BLaER1 treated with 17β-estradiol and CSF1 and Interleukin-3, amounts not matched to agents 10 nM and 100 nM (cell line): ENCODE data around the gene RGS16.
"Not testable (repeated sequence)": the region's sequence is repeated elsewhere in the genome, so short reads cannot be mapped to it uniquely, and the experiment has no call there.

Experiments used
- H3K27ac ChIP-seq, 11 experiments: shearing (Covaris generic); formaldehyde crosslinking; 2 replicates each; pipeline ENCODE4 v1.8.1; 2022
- H3K27me3 ChIP-seq, 11 experiments: shearing (Covaris generic); formaldehyde crosslinking; 2 replicates each; pipeline ENCODE4 v1.8.1; 2022
- H3K36me3 ChIP-seq, 11 experiments: shearing (Covaris generic); formaldehyde crosslinking; 2 replicates each; pipeline ENCODE4 v1.8.1; 2022
- H3K4me1 ChIP-seq, 10 experiments: shearing (Covaris generic); formaldehyde crosslinking; 2 replicates each; pipeline ENCODE4 v1.8.1; 2022
- H3K4me2 ChIP-seq, 11 experiments: shearing (Covaris generic); formaldehyde crosslinking; 2 replicates each; pipeline ENCODE4 v1.8.1; 2022
- H3K4me3 ChIP-seq, 10 experiments: shearing (Covaris generic); formaldehyde crosslinking; 2 replicates each; pipeline ENCODE4 v1.8.1; 2022
- H3K9ac ChIP-seq, 11 experiments: shearing (Covaris generic); formaldehyde crosslinking; 2 replicates each; pipeline ENCODE4 v1.8.1; 2022
- H3K9me3 ChIP-seq, 11 experiments: shearing (Covaris generic); formaldehyde crosslinking; replicated peaks in 1 of 11; 2 replicates each; pipeline ENCODE4 v1.8.1; 2022
- H4K20me1 ChIP-seq, 11 experiments: shearing (Covaris generic); formaldehyde crosslinking; 2 replicates each; pipeline ENCODE4 v1.8.1; 2022
- Cebpa-rat ChIP-seq, 11 experiments: shearing (Covaris generic); IDR thresholded peaks; 2 replicates each; pipeline ENCODE4 v1.8.1; 2022

Gene RGS16

DNA sequence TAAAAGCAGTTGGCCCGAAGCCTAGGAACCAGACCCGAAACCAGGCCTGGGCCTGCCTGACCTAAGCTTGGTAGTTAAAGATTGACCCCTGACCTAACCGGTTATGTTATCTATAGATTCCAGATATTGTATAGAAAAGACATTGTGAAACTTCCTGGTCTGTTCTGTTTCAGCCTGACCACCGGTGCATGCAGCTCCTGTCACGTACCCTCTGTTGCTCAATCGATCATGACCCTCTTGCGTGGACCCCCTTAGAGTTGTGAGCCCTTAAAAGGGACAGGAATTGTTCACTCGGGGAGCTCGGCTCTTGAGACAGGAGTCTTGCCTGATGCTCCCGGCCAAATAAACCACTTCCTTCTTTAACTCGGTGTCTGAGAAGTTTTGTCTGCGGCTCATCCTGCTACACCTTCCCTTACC lies 28.3 kb upstream of the RGS16 start:
- not testable (repeated sequence) for H4K20me1 ChIP-seq, H3K27me3 ChIP-seq, H3K36me3 ChIP-seq, H3K4me3 ChIP-seq, H3K9me3 ChIP-seq
- Histone ChIP-seq H3K27ac (peak overlapping the region in 8 of 11 experiments; percentile 37 to 87 (median 74); a peak in 15 of 22 replicates), H3K4me2 (peak overlapping the region; percentile 19 to 91 (median 78); a peak in 20 of 22 replicates), H3K9ac (peak overlapping the region in 5 of 11 experiments; percentile 24 to 78 (median 49); a peak in 7 of 22 replicates), H3K4me1 (peaks cover 42 to 93% (median 84%) of the 10 kb centered on the region in 10 experiments)
- peak in 5 of 11 experiments; percentile 31 to 71 (median 43); a peak in 6 of 22 replicates for TF ChIP-seq Cebpa-rat (IDR thresholded peaks at IDR 0.05)

GRCh38 chr1:182631954-182632353 lies 27.8 kb upstream of the RGS16 start:
- Histone ChIP-seq H3K4me1 (peaks cover 42 to 97% (median 86%) of the 10 kb centered on the region in 10 experiments), H3K36me3 (no peaks in the 10 kb centered on the region), H3K27ac (peak overlapping the region in 8 of 11 experiments; percentile 37 to 87 (median 74); a peak in 15 of 22 replicates), H3K27me3 (no peaks in the 10 kb centered on the region), H3K9ac (peak overlapping the region in 5 of 11 experiments; percentile 24 to 78 (median 49); a peak in 6 of 22 replicates), H3K4me3 (no peak overlapping the region), H3K4me2 (peak overlapping the region in 10 of 11 experiments; percentile 51 to 91 (median 79); a peak in 19 of 22 replicates), H3K9me3 (no peaks in the 10 kb centered on the region), H4K20me1 (no peaks in the 10 kb centered on the region)
- no peak for TF ChIP-seq Cebpa-rat (IDR thresholded peaks at IDR 0.05)

DNA sequence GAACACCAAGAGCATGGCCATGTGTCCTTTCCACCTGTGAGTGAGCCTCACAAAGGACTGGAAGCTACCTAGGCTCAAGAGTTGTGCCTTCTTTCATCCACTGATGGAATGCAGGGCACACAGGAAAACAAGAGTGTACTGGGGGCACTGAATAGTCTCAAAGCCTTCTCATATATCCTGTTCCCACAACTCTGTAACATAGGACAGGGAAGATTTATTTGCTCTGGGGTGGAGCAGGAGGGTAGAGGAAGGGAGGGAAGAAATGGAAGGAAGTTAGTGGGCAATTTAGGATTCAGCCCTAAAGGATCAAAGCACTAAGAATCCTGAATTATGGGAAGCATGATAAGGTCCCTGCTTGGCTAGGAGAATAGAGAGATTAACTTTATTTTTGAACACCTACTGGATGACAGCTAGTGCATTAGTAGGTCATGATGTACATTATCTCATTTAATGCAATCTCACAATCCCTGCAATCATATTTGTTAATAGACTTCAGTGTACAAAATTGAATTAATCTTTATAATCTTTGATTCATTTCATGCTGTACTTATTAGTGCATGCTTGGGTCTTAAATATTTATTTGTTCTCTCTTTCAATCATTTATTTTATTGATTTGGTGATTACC lies 27.0 kb upstream of the RGS16 start:
- H3K9me3 ChIP-seq: no peaks in the 10 kb centered on the region
- no peak for TF ChIP-seq Cebpa-rat (IDR thresholded peaks at IDR 0.05)
- H3K4me3 ChIP-seq: no peak overlapping the region
- H3K27me3 ChIP-seq: no peaks in the 10 kb centered on the region
- peak overlapping the region; percentile 55 to 91 (median 84) for H3K4me2 ChIP-seq
- H3K9ac ChIP-seq: peak overlapping the region in 2 of 11 experiments; percentile 6 to 69; a peak in 3 of 22 replicates
- peak overlapping the region in 8 of 11 experiments; percentile 58 to 87 (median 74); a peak in 14 of 22 replicates for H3K27ac ChIP-seq
- H3K4me1 ChIP-seq: peaks cover 48 to 97% (median 88%) of the 10 kb centered on the region in 10 experiments
- H4K20me1 ChIP-seq: no peaks in the 10 kb centered on the region
- no peaks in the 10 kb centered on the region for H3K36me3 ChIP-seq

- TF ChIP-seq Cebpa-rat (IDR thresholded peaks at IDR 0.05): no peak
- peaks cover 54 to 97% (median 88%) of the 10 kb centered on the region in 10 experiments for H3K4me1 ChIP-seq
- H3K27me3 ChIP-seq: no peaks in the 10 kb centered on the region
- no peaks in the 10 kb centered on the region for H3K9me3 ChIP-seq
- H3K9ac ChIP-seq: peak overlapping the region in 5 of 11 experiments; percentile 43 to 69 (median 68); a peak in 10 of 22 replicates
- peak overlapping the region; percentile 55 to 91 (median 84) for H3K4me2 ChIP-seq
- H3K27ac ChIP-seq: peak overlapping the region in 9 of 11 experiments; percentile 26 to 86 (median 71); a peak in 14 of 22 replicates
- H4K20me1 ChIP-seq: no peaks in the 10 kb centered on the region
- H3K4me3 ChIP-seq: no peak overlapping the region
- H3K36me3 ChIP-seq: no peaks in the 10 kb centered on the region
Observed at GRCh38 chr1:182630586-182630985, 26.4 kb upstream of the RGS16 start.

DNA sequence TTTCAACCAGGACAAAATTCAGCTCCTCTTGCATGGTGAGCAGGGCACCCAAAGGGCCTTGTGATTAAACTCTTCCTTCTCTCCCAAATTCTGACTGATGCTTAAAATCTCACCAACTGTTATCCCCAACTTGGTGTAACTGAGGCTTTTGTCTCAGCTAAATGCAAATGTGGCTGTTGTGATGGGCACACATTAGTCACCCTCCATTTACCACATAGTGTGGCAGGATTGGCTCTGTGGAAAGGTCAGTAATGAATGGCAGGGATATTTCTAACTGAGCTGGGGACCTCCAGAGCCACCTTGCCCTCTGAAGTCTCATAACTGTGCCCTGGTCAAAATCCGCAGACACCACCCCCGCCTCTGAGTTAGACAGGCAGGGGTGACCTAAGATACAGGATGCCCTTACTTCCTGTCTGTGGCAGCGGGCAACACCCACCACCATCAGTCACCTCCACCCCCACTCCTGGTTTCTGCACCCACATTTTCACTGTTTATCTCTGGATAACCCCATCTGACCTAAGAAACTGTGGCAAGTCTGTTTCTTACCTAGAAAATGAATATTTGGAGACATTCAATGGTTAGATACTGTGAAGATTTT lies 25.4 kb upstream of the RGS16 start:
- peak overlapping the region in 4 of 10 experiments; percentile 1 to 47 (median 24); a peak in 6 of 20 replicates for H3K4me3 ChIP-seq
- H3K9ac ChIP-seq: peak overlapping the region in 9 of 11 experiments; percentile 18 to 69 (median 43); a peak in 15 of 22 replicates
- no peak for TF ChIP-seq Cebpa-rat (IDR thresholded peaks at IDR 0.05)
- H3K4me1 ChIP-seq: peaks cover 64 to 97% (median 88%) of the 10 kb centered on the region in 10 experiments
- no peaks in the 10 kb centered on the region for H4K20me1 ChIP-seq
- H3K4me2 ChIP-seq: peak overlapping the region; percentile 55 to 91 (median 84)
- no peaks in the 10 kb centered on the region for H3K36me3 ChIP-seq
- no peaks in the 10 kb centered on the region for H3K27me3 ChIP-seq
- H3K9me3 ChIP-seq: no peaks in the 10 kb centered on the region
- H3K27ac ChIP-seq: peak overlapping the region in 10 of 11 experiments; percentile 19 to 86 (median 70); a peak in 18 of 22 replicates

DNA sequence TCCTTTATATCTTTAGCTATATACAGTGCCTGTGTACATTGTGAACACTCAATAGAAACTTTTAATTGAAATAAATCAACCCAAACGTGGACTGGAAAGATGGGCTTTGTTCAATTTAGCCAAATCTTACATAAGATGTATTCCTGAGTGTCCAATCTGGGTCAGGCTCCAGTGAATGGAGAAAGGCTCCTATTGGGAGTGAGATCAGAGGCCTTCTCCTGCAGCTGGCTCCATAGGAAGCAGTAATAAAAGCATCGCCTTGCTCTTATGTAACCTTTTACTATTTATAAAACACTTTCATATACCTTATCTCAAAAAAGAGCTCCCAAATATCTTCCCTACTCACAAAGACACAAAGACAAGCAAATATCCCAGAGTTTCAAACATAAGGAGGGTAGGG lies 24.9 kb upstream of the RGS16 start:
- Histone ChIP-seq H3K4me3 (peak overlapping the region in 2 of 10 experiments; percentile 1 to 47; a peak in 4 of 20 replicates), H3K27me3 (no peaks in the 10 kb centered on the region), H4K20me1 (no peaks in the 10 kb centered on the region), H3K27ac (peak overlapping the region in 10 of 11 experiments; percentile 19 to 86 (median 70); a peak in 18 of 22 replicates), H3K4me1 (peaks cover 65 to 97% (median 88%) of the 10 kb centered on the region in 10 experiments), H3K9ac (peak overlapping the region in 9 of 11 experiments; percentile 18 to 69 (median 43); a peak in 13 of 22 replicates), H3K36me3 (no peaks in the 10 kb centered on the region), H3K9me3 (no peaks in the 10 kb centered on the region), H3K4me2 (peak overlapping the region; percentile 55 to 91 (median 84))
- no peak for TF ChIP-seq Cebpa-rat (IDR thresholded peaks at IDR 0.05)

- peak overlapping the region in 10 of 11 experiments; percentile 67 to 91 (median 85); a peak in 18 of 22 replicates for H3K4me2 ChIP-seq
- no peaks in the 10 kb centered on the region for H3K9me3 ChIP-seq
- peak overlapping the region in 1 of 11 experiments; percentile 69; a peak in 2 of 22 replicates for H3K9ac ChIP-seq
- H3K4me1 ChIP-seq: peaks cover 65 to 97% (median 88%) of the 10 kb centered on the region in 10 experiments
- no peaks in the 10 kb centered on the region for H4K20me1 ChIP-seq
- H3K27ac ChIP-seq: peak overlapping the region in 7 of 11 experiments; percentile 59 to 86 (median 78); a peak in 13 of 22 replicates
- no peak overlapping the region for H3K4me3 ChIP-seq
- H3K27me3 ChIP-seq: no peaks in the 10 kb centered on the region
- no peaks in the 10 kb centered on the region for H3K36me3 ChIP-seq
- no peak for TF ChIP-seq Cebpa-rat (IDR thresholded peaks at IDR 0.05)
Observed at GRCh38 chr1:182628657-182629056, 24.5 kb upstream of the RGS16 start.

DNA sequence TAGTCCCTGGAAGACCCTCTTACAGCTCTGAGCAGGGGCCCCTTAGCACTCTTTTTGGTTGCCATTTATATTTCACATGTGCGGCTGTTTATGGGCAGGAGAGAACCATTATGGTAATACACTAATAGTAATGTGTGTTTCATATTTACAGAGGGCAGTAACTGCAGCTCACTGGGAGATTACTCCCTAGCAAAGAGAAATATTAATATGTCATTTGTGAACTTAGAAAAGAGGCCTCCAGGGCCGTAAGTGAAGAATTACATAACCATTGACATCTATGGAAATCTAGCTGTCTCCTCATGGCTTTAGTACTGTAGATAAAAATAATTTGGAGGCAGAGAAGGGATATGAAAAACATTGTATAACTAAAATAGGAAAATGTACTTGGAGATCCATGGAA lies 23.4 kb upstream of the RGS16 start:
- peaks cover 70 to 97% (median 88%) of the 10 kb centered on the region in 10 experiments for H3K4me1 ChIP-seq
- H3K9ac ChIP-seq: no peak overlapping the region
- no peaks in the 10 kb centered on the region for H3K27me3 ChIP-seq
- no peak overlapping the region for H3K4me3 ChIP-seq
- H4K20me1 ChIP-seq: no peaks in the 10 kb centered on the region
- no peaks in the 10 kb centered on the region for H3K36me3 ChIP-seq
- no peaks in the 10 kb centered on the region for H3K9me3 ChIP-seq
- 0 out of 22 replicates have a peak overlapping the region, but pooled peaks of 1 of the 11 experiments have one; percentile 90 for H3K4me2 ChIP-seq
- peak overlapping the region in 2 of 11 experiments; percentile 78 to 96; a peak in 3 of 22 replicates for H3K27ac ChIP-seq
- no peak for TF ChIP-seq Cebpa-rat (IDR thresholded peaks at IDR 0.05)
